Left forelimb (tissue), 1 donor: ENCODE results near the gene WEE1.
"Not testable (repeated sequence)": the region's sequence is repeated elsewhere in the genome, so short reads cannot be mapped to it uniquely, and the experiment has no call there.

ENCODE experiments used
- DNase-seq: peaks from one replicate; pipeline ENCODE4 v3.0.0-alpha.2; 2018; ENCODE audit warnings: low spot score

The WEE1 gene

GRCh38 chr11:9573052-9573774 lies at the start of gene WEE1:
TSS of gene WEE1 (plus strand) at chr11:9573670. CDS start at chr11:9573934, 264 bp downstream.
- peak; percentile 100 for DNase-seq

DNA sequence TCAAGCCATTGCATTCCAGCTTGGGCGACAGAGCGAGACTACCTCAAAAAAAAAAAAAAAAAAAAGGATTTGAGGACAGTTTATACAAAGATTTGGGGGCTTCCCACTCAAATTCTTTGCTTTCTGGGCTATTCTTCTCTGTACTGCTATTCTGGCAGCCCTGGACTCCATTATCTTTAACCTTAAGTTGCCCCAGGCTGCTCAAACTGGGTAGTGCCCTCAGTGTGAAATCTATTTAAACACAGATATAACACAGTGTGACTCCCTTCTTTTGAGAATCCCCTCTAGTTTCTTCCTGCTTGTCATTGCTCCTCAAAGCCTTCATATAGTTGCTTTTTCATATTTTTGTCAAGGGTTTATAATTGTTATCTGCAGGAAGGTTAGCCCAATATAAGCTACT lies 49.5 kb upstream of the WEE1 start:
- no peak for DNase-seq

DNA sequence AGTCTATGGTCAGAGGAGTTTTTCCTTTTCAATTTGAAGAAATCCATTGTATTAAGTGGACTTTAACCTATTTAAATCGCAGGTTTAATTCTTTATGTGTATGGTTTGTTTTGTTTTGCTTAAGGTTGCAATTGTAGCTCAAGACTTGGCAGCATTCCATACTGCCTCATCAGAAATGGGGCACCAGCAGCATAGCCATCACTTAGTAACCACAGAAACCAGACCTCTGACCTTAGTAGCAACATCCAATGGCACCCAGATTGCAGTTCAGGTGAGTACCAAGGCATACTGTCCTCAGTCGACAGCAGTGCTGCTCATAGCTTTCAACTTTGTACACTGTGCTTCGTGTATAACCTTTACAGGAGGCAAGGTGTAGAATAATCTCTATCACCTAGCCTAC lies 48.4 kb upstream of the WEE1 start:
- no peak for DNase-seq

- no peak for DNase-seq
Measured at GRCh38 chr11:9527481-9528135, 45.9 kb upstream of the WEE1 start.

- no peak for DNase-seq
Measured at GRCh38 chr11:9528136-9528501, 45.4 kb upstream of the WEE1 start.

DNA sequence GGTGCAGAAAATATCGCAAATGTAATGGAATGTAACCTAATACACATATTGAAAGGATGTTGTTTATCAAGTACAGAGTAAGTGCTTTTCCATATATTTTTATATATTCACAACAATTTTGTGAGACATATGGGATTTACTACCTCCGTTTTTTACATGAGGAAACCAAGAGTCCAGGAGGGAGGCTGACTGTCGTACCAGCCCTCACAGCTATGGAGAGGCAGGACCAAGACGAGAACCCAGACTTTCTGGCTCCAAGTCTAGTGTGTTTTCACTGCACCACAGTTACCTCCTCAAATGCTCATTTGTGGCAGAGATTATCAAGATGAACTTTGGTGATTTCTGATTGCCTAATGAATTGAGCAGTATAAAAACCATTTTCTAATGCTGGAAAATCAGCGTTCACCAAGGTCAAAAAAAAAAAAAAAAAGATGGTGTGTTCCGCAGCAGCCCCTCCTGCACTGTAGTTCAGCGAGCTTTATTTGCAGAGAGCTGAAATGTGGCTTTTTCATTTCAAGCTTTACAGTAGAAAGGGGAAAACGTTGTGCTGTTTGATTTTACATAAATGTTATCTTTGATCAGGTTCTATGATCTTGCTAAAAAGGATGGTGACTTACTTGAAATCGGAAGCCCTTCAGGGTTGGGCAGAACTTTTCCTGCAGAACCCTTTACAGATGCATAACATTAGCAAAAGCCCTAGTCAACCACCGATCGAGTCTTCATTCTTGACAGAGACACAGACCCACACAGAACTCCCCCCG lies 44.7 kb upstream of the WEE1 start:
- no peak for DNase-seq

- DNase-seq = no peak
Measured at GRCh38 chr11:9529334-9529650, 44.2 kb upstream of the WEE1 start.

DNA sequence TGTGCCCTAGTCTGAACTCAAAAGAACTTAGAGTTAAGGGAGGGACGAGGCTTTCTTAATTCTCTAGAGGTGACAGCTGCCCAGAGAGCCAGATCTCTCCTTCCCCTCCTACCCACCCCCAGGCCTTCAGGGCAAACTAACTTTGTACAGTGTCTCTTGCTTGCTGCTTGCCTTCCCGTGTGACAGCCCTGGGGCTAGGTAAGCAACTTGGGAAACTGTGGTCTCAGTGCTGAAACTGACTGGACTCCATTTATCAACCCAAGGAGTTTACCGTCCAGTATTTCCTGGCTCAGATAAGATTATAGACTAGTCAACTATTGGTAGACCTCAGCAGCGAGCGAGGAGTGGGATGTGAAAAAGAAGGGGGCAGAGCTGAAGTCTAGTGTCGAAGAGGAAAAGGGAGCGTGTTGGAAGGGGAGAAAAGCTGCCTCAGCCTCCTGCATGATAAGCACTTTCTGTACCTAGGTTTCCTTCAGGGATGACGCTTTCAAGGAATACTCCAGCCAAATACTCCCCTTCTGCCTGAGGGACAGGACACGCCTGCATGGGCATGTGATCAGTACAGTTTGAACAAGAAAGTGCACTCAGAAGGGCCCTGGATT lies 43.3 kb upstream of the WEE1 start:
- DNase-seq = no peak

DNA sequence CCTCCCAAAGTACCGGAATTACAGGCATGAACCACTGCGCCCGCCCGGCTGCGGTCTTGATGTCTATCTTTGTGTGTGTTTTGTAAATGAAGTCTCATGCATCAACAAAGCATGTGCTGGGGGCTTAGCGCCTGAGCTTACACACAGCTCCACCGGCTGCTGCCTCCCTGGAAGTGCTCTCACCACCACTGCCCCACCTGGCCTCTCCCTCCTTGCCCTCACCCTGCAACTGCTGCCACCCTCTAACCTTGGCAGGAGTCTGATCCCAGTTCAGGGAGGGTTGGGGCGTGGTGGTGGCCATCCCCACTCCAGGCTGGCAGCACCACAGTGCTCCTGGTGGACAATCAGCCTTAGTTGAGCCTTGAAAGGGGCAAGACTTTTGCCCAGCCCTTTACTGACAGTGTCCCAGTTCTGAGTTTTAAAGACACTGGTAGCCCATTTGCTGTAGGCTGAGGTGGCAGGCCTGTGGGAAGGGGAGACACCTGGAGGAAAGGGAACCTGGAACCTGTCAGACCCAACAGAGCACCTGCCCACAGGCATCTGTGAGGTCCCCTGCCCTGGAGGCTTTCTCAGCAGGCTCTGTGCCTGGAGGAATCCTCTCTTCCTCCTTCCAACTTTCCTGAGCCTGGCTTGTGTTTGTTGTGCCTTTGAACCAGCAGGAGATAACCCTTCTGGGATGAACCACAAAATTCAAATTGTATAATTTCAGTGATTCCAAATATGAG lies 42.4 kb upstream of the WEE1 start:
- DNase-seq = no peak

GRCh38 chr11:9533058-9533457 lies 40.4 kb upstream of the WEE1 start:
- DNase-seq = no peak

DNA sequence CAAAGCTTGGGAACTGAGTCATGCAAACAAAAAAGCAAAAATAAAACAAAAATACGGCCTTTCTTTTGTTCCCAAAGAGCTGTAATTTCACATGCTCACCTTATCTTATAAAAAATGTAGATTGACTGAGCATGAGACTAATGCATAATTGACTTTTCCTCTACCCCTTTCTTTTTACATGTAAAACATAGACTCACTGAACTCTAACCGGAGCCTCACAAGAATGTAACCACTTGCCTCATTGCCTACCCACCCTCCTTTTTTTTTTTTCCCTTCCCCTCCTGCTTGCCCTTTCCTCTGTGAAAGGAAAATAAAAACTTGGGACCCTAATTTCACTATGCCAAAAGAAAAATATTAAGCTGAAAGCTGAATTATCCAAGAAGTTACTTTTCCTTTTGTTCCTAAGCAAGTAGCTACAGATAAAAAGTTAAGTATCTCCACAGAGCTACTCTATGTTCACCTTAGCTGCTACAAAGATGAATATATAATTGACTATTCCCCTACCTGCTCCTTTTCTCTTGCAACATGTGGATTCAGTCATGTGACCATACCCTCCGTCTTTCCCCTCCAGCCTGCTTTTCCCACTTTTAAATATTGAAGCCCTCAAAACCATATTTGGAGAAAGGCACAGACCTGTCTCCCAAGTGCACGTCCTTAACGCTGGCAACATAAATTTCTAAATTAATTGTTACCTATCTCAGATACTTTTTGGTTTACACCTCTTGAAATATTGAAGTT lies 39.6 kb upstream of the WEE1 start:
- DNase-seq = no peak

- no peak for DNase-seq
Measured at GRCh38 chr11:9535189-9535781, 38.2 kb upstream of the WEE1 start.

DNA sequence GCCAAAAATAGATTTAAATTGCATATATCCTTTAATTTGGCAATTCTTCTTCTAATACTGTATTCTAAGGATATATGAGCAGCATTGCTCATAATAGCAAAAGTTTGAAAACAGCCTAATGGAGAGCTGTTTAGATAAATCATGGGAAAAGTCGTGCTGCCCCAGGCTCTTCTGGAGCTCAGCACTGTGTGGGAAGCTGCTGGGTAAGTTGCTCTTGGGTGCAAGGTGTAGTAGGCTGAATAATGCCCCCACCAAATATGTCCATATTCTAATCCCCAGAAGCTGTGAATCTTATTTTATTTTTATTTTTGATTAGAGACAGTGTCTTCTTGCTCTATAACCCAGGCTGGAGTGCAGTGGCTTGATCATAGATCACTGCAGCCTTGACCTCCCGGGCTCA lies 34.9 kb upstream of the WEE1 start:
- DNase-seq = no peak

- not testable (repeated sequence) for DNase-seq
Measured at GRCh38 chr11:9549216-9549615, 24.3 kb upstream of the WEE1 start.

DNA sequence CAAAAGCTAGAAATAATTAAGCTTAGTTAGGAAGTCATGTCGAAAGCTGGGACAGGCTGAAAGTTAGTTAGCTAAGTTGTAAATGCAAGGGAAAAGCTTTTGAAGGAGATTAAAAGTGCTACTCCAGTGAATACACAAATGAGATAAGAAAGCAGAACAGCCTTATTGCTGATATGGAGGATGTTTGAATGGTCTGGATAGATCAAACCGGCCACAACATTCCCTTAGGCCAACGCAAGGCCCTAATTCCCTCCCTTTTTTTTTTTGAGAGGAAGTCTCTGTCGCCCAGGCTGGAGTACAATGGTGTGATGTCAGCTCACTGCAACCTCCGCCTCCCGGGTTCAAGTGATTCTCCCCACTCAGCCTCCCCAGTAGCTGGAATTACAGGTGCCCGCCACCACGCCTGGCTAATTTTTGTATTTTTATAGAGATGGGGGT lies 23.3 kb upstream of the WEE1 start:
- no peak for DNase-seq

DNA sequence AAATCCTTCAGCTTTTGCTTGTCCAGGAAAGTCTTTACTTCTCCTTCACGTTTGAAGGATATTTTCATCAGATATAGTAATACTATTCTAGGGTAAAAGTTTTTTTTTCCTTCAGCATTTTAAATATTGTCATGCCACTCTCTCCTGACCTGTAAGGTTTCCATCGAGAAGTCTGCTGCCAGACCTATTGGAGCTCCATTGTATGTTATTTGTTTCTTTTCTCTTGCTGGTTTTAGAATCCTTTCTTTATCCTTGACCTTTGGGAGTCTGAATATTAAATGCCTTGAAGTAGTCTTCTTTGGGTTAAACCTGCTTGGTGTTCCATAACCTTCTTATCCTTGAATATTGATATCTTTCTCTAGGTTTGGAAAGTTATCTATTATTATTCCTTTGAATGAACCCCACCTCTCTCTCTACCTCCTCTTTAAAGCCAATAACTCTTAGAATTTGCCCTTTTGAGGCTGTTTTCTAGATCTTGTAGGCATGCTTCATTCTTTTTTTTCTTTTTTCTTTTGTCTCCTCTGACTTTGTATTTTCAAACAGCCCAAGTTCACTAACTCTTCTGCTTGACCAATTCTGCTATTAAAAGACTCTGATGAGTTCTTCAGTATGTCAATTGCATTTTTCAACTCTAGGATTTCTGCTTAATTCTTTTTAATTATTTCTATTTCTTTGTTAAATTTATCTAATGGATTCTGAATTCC lies 12.0 kb upstream of the WEE1 start:
- no peak for DNase-seq

- DNase-seq = no peak
Measured at GRCh38 chr11:9562716-9563115, 10.8 kb upstream of the WEE1 start.

DNA sequence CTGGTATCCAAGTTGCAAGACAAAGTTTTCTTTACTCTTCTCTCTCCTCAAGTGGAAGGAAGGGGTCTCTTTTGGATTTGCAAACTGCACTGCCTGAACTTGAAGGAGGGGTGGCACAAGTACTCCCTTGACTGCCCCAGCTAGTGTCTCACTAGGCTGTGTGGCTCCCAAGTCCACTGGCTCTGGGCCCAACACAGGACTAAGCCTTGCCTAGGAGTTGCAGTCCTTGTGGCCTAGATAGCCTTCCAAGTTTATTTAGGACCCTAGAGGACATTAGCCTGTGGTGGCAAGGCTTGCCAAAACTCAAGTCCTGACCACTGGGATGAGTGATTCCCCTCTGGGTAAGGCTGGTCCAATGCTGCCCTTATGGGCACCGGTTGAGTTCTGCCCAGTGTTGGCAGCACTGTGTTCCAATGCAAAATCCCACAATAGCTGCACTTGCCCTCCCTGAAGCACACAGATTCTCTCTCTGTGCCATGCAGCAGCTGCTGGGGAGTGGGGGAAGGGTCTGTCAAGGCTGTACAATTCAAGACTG lies 10.2 kb upstream of the WEE1 start:
- no peak for DNase-seq

- DNase-seq = no peak
Measured at GRCh38 chr11:9565822-9566560, 7.5 kb upstream of the WEE1 start.
